SH-SY5Y (cell line): ENCODE measurements around the gene CEMIP.

Experiments used
- GATA2 ChIP-seq: IDR thresholded peaks from 2 replicates; pipeline ENCODE4 v1.6.1; 2011; ENCODE audit warnings: mild to moderate bottlenecking, low read depth, low read length
- GATA3 ChIP-seq: IDR thresholded peaks from 2 replicates; pipeline ENCODE4 v1.6.1; 2011; ENCODE audit warnings: low read depth, mild to moderate bottlenecking, low read length, moderate library complexity

CEMIP gene

DNA sequence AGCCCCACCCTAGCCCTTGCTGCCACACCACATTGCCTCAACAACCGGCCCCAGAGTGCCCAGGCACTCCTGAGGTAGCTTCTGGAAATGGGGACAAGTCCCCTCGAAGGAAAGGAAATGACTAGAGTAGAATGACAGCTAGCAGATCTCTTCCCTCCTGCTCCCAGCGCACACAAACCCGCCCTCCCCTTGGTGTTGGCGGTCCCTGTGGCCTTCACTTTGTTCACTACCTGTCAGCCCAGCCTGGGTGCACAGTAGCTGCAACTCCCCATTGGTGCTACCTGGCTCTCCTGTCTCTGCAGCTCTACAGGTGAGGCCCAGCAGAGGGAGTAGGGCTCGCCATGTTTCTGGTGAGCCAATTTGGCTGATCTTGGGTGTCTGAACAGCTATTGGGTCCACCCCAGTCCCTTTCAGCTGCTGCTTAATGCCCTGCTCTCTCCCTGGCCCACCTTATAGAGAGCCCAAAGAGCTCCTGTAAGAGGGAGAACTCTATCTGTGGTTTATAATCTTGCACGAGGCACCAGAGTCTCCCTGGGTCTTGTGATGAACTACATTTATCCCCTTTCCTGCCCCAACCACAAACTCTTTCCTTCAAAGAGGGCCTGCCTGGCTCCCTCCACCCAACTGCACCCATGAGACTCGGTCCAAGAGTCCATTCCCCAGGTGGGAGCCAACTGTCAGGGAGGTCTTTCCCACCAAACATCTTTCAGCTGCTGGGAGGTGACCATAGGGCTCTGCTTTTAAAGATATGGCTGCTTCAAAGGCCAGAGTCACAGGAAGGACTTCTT, 171.3 kb downstream of the CEMIP start:
- no peak for TF ChIP-seq GATA3
- TF ChIP-seq GATA2 = no peak

DNA sequence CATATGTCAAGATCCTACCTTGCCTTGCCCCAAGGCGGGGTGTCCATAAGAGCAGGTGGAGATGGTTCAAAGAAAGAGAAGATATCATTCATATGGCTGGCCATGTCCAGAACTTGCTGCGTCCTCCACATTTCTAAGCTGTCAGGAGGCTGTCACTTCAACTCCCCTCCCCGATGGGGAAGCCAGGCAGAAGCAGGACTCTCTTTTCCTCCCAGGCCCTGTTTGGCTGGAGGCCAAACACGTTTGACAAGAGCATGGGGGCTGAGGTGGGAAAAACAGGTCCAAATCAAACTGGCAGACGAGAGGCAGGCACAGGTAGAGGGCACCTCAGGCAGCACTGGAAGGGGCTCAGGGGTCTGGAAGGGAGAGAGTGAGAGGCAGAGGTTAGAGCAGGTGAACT, 172.8 kb downstream of the CEMIP start:
- TF ChIP-seq GATA3 (no peak), GATA2 (no peak)

DNA sequence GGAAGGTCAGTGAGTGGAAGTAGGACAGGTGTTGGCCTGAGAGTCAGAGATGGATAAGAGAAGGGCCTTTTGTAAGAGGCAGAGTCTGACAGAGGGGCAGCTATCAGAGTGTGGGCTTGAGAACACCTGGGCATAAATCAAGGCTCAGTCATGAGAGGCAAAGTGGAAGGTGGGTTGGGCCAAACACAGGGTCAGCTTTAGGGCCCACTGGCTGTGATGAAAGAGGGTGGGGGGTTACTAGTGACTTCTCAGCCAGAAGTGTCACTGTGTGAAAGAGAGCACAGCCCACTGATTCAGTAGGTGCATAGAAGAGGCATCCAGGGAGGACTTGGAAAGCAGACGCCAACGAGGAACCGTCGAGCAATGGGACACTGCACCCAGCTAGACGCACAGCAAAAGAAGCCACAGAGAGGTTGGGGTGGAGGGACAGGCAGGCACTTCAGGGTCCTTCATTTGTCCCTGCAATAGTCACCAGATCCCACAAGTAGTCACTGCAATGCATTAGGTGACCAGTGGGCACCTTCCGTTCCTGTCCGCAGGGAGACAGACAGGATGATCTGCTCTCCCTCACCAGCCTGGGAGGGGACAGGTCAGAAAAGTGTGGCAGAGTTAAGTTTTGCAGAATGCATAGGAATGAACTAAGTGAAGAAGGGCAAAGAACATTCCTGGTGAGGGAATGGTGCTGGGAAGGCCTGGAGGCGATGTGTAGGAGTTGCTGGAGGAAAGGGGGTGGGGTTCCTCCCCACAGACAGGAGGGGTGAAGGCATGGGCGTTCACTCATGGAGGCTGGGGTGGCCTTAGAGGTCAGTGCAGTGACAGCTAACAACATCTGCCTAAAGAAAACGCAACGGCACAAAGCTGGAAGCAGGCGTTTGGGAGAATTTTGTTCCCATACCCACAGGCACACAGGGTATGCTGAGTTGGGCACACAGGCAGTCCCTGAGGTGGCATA, 174.1 kb downstream of the CEMIP start:
- TF ChIP-seq GATA3 (no peak), GATA2 (no peak)

DNA sequence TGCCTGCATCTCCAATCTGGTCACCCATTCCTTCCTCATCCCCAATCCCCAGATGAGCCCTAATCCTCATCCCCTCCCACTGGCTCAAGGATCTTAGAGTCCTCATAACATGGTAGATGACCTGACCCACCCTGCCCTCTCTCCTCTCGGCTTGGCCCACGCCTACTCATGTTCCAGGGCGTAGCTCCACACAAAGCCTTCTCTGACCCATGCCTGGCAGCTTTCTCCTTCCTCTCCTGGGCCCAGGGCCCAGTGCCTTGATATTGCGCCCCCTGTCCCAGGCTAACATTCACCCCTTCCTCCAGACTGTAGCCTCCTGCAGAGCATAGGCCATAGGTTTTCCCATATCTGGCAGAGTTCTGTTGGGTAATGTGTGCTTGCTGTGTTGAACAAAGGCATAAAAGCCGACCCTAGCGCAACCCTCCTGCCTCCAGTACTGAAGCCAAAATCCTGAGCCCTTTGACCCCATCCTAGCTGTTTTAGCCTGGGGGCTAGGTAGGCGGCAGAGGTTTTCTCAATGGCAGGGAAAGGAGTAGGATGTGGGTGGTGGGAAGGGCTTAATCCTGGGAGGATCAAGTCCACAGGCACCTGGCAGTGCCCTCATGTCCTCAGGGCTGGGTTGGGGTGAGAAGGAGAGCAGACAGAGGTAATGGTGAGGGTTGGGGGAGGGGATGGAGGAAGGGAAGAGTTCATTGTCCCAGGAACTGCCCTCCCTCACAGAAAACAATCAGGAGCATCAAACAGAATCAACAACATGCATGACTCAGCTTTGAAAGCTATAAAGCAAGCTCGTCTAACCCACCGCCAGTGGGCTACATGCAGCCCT, 175.0 kb downstream of the CEMIP start:
- TF ChIP-seq GATA3 = no peak
- TF ChIP-seq GATA2 = no peak

GRCh38 chr15:80957556-80957955, 178.4 kb downstream of the CEMIP start:
- TF ChIP-seq GATA3 (no peak), GATA2 (no peak)

- TF ChIP-seq GATA2 = no peak
- no peak for TF ChIP-seq GATA3
These were observed 178.8 kb downstream of the CEMIP start for GRCh38 chr15:80957976-80958375.

- TF ChIP-seq GATA2 = no peak
- no peak for TF ChIP-seq GATA3
These were observed 179.8 kb downstream of the CEMIP start for GRCh38 chr15:80958818-80959495.

DNA sequence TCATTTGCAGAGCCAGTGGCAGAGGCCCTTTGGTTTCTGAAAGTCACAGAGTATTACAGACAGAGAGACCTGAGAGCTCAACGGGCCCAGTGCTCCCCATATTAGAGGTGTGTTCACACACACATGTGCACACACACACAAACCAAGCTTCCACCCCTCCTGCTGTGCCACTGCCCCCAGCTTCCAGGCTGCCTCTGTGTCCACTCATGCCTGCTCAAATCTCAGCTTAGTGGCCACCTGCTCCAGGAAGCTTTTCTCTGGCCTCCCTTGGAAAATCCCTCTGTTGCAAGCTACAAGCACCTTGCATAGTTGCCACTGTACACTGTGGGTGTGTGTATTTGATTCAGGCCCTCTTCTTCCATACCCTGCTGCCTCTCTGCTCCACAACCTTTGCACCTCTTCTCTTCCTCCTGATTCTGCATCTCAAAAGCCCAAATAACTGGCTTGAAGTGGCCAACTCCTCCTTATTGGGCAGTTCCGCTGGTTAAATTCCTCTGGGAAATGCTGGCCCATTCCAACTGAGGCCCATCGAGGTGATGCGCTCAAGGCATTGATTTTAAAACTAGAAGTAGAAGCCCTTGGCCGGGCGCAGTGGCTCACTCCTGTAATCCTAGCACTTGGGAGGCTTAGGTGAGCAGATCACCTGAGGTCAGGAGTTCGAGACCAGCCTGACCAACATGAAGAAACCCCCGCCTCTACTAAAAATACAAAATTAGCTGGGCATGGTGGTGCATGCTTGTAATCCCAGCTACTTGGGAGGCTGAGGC, 187.4 kb downstream of the CEMIP start:
- TF ChIP-seq GATA3 = no peak
- TF ChIP-seq GATA2 = no peak

- TF ChIP-seq GATA3 = no peak
- no peak for TF ChIP-seq GATA2
These were observed 188.3 kb downstream of the CEMIP start for GRCh38 chr15:80967451-80967850.

DNA sequence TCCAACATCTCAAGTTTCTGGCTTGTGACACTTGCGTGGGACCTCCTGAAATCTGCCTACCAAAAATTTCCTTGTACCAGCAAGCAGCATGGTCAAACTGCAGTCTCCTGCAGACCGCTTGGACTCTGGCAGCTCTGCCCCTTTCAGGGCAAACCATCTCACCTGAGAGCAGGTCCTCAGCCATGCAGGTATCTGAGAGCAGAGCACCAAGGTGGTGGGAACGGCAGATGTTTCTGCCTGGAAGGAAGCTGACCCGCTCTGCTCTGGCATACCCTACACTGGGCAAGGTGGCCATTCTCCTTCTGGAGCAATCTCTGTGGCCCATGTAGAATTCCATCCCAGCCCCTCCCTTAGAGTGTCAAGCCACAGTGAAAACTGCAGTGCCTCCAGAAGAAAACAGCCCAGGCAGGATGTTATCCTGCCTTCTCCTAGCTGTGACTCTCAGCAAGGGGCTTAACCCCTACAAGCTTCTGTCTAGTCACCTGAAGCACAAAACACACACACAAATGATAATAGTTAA, 188.9 kb downstream of the CEMIP start:
- no peak for TF ChIP-seq GATA3

- TF ChIP-seq GATA2 = no peak
These were observed 190.1 kb downstream of the CEMIP start for GRCh38 chr15:80969316-80969715.

GRCh38 chr15:80970018-80970657, 191.0 kb downstream of the CEMIP start:
- TF ChIP-seq GATA3 (no peak), GATA2 (no peak)

DNA sequence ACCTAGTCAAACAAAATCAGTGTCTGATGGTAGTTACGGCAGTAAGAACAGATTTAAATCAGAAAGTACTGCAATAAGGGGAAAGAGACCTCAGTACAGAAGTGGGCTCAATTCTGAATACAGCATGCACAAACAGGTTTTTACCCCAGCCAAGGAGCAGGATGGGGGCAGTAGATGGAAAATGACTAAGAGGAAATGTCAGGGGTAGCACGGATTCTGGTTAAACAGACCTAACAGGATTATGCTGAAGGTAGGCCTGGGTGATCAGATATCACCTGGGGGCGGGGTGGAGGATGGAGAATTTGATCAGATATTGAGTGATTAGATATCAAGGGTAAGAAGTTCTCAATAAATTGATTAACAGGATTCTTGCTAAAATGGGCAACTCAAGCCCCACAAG, 191.5 kb downstream of the CEMIP start:
- TF ChIP-seq GATA2 (no peak), GATA3 (no peak)
